CD1c-positive myeloid dendritic cell (primary cell): ENCODE data around the gene CDH13.

Experiments used
- DNase-seq: peaks from one replicate; pipeline ENCODE4 v3.0.0-alpha.2; 2016; ENCODE audit errors: extremely low spot score

The CDH13 gene

DNA sequence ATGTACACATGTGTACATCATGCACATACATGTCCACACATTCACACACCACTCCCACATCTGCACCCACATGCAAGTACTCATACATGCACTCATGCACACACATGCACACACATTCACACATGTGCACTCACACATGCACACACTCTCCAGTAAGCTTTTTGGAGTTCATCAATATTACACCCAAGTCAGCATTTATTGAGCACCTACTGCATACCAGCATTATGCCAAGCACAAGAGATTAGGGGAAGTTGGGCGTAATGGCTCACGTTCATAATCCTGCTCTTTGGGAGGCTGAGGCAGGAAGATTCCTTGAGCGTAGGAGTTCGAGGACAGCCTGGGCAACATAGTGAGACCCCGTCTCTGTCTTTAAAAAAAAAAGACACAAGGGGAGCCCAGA lies 1093.4 kb downstream of the CDH13 start:
- DNase-seq: no peak

DNA sequence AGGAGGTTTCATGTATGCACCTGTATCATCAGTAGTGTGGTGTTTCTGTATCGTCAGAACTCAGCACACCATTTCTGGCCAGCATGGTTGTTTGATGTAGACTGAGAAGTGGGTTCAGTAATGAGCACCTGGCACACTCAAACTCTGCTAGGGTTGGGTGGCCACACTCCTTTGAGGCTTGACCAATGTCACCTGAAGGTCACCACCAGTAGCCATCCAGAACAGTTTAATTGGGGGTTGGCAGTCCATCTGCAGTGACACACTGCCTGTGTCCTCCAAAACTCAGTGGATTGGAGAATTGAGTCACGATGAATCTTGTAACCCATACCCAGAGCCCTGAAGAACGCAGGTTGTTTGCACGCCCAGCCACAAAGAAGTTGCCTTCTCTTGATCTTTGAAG lies 1094.2 kb downstream of the CDH13 start:
- DNase-seq: no peak

DNA sequence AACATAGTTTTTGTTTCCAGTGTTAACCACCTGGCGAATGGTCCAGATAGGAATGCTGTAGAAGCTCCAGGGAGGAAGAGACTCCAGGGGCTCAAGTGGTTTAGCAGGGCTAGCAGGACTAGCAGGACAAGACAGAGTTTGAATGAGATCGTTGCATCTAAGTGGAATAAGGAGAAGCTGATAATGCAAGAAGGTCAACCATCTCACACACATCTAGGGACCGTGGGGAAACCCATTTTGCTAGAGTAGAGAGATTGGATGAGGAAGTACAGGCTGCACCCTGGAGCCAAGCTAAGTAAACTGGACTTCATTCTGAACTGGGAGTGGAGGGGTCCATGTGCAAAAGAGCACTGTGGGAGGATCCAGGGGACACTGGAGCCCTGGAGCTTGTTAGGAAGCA lies 1094.9 kb downstream of the CDH13 start:
- no peak for DNase-seq

DNA sequence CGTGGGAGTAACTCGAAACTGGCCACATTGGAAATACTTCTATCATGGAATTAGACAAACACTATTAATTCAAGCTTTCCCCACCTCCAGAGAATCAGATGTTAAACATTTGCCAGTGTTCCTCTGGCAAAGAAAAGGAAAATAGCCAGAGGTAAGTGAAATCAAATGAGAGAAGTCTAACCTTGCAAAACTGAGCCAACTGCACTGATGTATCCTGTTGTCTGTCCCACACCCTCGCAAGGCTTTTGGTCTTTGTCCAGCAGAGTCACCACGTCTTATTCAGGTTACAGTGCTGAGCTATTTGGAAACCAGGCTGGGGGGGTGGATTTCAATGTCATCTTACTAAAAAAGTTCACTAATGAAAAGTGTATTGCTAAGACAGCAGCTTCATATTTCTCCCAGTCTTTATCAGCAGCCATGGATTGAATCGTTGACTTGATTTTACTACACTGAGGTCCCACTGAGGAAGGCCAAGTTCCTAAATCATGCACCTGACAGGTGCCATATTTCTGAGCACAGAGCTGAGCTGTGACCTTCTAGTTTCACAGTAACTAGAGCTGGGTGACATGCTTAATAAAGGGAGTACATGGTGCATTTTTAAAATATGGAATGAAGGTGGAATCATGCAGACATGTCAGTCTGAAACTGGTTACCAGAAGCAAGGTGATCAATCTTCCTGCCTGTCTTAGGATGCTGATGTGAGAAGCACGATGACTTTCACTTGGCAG lies 1095.9 kb downstream of the CDH13 start:
- no peak for DNase-seq

DNA sequence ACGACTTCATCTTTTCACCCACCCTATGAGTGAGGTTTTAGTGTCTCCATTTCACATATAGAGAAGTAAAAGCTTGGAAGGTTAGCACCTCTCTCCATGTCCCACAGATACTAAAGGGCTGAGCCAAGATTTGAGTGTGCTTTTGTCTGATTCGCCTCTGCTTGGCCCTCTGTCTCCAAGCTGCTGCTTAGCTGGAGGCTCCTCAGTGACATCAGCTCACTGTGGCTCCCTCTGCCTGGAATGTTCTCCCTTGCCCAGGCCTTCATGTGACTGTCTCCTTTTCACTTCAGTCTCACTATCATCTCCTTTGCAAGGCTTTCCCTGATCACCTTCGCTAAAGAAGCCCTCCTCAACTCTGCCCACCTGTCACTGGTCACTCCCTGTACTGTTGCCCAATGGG lies 1096.5 kb downstream of the CDH13 start:
- no peak for DNase-seq

DNA sequence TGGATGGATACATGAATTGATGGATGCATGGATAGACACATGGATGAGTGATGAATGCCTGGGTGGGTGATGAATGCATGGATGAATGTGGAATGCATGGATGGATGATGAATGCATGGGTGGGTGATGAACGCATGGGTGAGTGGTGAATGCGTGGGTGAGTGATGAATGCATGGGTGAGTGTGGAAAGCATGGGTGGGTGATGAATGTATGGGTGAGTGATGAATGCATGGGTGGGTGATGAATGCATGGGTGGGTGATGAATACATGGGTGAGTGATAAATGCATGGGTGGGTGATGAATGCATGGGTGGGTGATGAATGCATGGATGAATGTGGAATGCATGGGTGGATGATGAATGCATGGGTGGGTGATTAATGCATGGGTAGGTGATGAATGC lies 1097.1 kb downstream of the CDH13 start:
- no peak for DNase-seq

DNA sequence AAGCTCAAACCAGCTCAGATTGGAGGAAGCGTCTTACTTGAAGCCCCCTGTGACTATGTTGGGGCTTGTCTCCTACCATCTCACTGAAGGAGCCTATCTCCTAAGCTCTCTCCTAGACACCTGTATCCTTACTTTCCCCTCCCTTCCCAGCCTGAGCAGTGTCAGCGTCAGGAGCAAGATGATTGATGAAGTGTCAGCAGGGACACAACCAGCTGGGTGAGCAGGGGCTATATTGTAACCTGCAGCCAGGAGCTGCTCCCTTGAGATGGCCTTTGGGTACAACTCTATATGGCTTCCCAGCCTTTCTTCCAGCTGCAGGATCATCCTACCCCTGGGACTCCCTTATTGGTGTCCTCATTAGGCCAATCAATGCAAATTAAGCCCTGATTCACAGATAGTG lies 1097.8 kb downstream of the CDH13 start:
- no peak for DNase-seq

DNA sequence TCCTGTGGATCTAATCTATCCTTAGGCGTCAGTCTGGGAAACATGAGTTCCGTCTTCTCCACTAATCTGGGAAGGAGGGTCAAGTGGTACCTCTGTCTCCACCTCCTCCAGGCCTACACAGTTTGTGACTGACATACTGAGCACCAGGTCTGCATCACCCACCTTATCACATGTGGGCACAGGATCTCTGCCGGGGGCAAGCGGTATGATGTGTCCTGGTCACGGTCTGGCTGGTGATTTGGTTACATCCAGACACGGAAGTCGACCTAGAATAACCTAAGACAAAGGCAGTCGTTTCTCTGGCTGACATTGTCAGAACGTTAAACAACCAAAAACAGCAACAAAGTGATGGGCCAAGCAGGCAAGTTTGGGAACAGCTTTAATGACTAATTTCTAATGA lies 1098.5 kb downstream of the CDH13 start:
- DNase-seq: no peak

DNA sequence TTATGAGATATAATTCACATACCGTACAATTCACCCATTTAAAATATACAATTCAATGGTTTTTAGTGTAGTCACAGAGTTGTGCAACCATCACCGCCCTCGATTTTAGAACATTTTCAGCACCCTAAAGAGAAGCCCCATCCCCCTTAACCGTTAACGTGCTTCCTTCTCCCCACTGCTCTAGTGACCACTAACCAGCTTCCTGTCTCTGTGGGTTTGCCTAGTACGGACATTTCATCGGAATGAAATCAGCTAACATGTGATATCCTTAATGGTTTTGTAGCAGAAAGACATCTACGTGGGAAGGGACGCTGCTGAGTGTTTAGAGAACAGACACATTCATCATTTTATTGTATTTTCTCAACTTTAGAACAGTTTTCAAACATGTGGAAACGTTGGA lies 1100.2 kb downstream of the CDH13 start:
- peak; percentile 55 for DNase-seq

DNA sequence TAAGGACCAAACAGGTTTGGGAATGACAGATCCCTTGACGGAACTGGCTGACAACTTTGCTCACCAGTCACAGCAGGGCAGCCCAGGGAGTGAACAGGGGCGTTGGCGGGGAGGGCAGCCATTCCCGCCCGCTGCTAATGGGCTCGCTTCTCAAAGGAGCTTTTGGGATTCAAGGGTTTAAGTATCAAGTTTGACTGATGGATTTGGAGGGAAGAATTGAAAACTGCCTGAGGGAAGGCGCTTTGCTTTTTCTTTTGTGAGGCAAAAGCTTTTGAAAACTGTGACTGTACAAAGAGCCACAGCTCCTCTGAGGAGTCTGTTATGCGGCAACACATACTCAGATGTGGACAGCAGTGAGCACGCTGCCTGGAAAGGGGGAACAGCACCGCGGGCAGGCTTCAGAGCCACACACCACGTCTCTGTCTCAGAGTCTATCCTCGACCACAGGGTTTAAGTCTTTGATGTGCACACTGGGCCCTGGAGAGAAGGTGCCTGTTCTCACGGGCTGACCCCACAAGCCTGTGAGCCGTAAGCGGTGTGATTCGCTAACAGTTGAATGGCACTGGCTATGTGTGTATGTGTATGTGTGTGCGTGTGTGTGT lies 1101.1 kb downstream of the CDH13 start:
- DNase-seq: no peak

DNA sequence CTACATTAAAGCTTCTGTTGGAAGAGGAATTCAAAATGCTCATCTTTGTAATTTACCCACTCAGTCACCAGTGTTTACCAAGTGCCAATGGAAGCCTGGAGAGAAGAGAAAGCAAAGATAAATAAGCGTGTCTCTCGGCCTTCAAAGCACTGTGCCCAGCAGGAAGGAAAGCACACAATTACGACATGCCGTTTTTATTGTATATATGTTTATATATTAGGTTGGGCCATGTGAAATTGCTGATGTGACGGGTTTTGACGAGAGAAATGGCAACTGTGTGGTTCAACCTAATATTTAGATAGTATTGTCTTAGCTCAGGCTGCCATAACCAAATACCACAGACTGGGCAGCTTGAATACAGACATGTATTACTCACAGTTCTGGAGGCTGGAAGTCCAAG lies 1101.7 kb downstream of the CDH13 start:
- no peak for DNase-seq

DNA sequence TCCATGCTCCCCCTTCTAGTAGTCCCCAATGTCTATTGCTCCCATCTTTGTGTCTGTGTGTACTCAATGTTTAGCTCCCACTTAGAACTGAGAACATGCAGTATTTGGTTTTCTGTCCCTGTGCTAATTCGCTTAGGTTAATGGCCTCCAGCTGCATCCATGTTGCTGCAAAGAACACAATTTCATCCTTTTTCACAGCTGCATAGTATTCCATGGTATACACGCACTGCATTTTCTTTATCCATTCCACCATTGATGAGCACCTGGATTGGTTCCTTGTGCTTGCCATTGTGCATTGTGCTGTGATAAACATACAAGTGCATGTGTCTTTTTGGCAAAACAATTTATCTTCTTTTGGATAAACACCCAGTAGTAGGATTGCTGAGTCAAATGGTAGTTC lies 1104.0 kb downstream of the CDH13 start:
- no peak for DNase-seq

DNA sequence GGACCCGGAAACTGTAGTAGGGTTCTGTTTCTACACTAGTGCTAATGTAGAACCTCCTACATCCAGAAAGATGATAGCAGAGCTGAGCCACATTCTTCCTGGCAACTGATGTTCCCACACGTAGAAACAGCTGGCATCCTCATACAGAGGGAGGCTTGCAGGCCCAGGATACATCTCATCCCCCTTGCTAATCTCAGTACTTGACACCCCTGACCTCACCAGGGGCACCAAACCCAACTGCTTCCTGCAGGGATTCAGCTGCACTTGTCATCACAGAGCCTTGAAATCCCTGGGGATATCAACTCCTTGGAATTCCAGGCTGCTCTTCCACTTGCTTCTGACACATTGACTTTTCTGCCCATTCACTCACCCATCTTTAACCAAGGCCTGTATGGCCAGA lies 1105.8 kb downstream of the CDH13 start:
- DNase-seq: no peak

DNA sequence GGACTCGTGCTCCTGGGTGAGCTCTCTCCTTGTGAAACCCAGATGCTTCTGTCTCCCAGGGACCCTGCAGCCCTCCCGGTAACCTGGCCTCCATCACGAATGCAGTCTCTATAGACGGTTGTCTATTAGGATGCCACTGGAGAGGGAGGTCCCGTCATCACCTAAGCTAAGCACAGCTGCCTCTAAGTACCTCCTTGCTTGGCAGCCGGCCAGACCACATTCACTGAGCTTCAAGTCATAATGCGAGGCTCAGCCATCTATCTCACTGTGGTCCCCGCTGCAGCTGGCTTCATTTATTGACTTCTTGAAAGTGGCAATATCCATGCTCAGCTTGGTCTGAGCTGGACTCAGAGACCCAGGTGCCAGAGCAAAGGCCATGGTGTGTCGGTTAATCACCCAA lies 1106.5 kb downstream of the CDH13 start:
- DNase-seq: no peak

DNA sequence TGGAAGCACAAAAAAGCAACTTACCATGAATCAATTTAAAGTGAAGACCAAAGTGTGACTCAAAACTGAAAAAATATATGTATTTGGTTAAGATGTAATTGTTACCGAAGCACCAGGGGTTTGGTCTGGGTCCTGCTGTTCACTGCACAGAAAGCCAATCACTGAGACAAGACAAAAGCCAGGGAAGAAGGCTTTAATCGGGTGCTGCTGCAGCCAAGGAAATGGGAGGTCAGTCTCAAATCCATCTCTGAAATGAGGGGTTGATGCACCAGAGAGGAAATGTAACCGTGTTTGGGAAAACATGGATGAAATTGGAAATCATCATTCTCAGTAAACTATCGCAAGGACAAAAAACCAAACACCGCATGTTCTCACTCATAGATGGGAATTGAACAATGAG lies 1107.4 kb downstream of the CDH13 start:
- DNase-seq: no peak

DNA sequence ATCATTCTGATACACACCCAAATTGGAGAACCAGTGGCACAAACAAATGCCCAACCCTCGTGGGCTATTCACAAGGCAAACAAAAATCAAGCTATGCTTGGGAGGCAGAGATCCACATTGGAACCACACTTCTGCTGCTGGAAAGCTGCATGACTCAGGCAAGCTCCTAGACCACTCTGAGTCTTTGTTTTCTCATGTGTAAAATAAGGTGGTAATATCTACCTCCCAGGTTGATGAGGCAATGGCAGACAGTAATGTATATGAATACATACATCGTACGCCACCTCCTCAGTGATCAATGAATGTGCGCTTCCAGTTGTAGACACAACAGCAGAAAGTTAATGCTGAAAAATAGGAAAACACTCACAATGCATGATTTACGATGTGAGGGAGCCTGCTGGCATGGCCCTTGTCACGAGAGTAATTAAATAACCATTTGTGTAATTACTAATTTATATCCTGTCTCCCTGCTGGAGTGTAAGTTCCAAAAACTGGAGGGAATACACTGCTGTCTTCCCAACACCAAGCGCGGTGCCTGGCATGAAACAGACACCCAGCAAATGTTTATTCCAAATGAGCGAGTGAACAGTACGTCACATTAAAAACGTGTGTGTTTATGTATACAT lies 1111.1 kb downstream of the CDH13 start:
- no peak for DNase-seq

DNA sequence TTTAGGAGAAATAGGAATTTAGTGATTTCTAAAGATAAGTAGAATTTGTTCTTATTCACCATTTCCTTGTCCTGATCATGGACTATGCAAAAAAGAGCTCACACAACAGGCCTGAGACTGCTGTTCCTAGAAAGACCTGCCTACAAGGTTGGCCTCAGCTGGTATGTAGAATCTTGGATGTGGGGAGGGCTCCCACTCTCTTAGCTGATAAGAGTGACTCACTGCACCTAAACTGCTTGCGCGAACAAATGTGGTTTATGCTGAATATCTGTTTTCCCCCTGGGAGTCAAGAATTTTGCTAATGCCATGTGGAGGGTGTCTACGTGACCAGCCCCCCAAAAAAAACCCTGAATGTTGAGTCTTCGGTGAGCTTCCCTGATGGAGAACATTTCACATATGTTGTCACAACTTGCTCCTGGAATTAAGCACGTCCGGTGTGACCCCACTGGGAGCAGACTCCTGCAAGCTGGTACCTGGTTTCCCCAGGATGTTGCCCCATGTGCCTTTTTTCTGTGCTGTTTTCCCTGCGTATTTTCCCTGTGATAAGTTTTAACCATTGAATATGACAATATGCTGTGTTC lies 1112.2 kb downstream of the CDH13 start:
- no peak for DNase-seq

DNA sequence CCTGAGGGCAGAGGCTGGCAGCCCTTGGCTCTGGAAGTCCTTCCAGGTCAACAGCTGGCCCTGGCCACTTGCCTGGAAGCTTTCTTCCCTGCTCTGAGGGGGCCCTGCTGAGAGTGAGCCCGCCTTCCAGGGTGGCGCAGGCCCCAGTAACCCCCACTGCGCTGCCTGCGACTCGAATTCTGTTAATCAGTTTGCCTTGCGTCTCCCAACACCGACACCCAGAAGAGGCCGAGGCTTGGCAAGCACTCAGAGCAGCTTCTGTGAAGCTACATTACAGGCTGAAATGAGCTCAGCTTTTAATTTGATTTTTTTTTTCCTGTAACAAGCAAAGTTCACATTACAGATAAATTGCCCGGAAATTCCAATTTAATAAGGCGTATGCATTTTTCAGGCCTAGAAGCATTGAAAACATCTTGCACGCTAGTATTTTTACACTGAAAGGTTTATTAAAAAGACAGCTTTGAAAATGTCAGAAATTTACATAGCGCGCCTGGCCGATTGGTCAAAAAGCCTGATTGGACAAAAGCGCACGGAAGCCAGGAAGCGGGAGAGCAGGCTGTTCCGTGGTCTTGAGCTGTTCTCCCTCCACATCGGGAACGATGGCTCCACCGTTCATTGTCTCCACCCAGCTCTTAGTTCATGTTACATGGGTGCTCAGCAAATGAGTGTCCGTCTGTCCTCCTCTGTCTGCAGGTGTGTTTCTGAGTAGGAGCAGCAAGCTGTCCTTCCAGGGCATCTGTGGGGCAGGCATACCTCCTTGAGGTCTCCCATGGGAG lies 1115.5 kb downstream of the CDH13 start:
- DNase-seq: no peak

DNA sequence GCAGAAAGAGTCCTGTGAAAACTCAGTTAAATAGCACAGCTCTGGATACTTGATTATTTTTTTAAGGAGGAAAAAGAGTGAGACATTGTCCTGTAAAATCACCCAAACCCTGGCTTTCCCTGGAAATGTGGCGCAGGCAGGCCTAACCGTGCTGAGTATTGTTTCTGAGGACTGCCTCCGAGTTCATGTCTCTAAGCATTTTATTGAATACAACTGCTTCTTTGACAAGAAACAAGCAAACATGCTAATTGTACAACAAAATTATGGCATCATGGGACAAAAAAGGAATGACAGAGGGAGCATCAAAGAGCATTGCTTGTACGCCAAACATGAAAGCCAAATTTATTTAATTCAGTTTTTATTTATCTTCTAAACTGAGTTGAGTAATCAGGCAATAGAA lies 1116.5 kb downstream of the CDH13 start:
- DNase-seq: no peak

DNA sequence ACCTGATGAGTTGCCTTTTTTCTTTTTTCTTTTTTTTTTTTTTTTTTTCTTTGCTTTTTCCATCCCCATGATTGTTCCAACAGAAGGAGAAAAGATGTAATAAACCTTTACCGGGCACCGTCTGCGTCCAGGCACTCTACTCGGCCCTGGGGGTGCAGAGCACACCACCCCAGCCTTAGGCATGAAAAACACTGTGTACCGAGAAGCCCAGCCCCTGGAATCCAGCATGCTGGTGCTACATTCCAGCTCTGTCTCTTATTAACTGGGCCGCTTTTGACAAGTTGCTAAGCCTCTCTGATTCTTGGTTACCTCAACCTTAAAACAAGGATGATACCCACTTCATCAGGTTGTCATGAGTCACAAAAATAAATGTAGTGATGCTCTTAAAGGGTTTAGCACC lies 1117.0 kb downstream of the CDH13 start:
- DNase-seq: no peak

DNA sequence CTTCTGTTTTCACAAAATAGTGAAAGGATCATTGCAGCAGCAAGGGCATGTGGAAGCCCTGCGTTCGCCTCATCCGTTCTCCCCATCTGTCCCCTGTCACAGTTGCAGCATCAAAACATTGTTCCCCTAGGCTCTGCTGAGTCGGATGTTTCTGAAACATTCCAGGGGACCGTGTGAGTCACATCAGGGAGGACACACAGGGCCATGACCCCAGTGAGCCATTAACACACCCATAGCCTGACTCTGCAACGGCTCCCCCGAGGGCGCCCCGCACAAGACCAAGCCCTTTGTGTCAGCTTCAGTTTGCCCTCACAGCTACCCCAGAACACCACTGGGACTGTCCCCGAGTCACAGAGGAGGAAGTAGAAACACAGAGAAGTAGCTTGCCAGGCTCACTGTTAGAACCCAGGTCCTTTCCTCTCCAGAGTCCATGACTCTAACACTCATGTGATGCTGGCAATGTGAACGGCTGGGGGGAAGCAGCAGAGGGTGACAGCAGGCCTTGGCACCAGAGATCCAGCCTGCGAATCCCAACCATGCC lies 1117.7 kb downstream of the CDH13 start:
- peak; percentile 79 for DNase-seq

DNA sequence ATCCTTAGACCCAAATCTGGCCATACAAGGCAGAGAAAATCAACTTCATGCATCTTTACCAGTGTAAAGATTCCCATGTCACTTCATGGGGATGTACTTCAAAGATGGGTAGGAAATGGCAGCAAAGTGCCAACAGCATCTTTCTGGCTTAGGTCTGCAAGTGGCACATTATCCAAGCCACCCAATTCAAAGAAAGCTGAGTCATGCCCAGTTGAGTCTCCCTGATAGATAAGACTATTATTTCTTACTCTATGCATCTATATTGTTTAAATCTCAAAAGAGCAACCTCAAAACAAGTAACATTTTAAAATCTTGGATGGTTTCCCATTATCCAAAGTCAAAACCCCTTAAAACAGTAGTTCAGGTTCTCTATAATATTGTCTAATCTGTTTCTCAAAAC lies 1119.8 kb downstream of the CDH13 start:
- DNase-seq: no peak
